ENCODE results near the gene TSSK2. TPM values are rescaled to one million over a fixed set of nuclear protein-coding genes. Genes with fewer than 3 reads are reported as not detected.
"Not testable (repeated sequence)": the region's sequence is repeated elsewhere in the genome, so short reads cannot be mapped to it uniquely, and the experiment has no call there.

The TSSK2 gene
- total RNA-seq, 2 experiments from 2014 or later, result not detected

DNA sequence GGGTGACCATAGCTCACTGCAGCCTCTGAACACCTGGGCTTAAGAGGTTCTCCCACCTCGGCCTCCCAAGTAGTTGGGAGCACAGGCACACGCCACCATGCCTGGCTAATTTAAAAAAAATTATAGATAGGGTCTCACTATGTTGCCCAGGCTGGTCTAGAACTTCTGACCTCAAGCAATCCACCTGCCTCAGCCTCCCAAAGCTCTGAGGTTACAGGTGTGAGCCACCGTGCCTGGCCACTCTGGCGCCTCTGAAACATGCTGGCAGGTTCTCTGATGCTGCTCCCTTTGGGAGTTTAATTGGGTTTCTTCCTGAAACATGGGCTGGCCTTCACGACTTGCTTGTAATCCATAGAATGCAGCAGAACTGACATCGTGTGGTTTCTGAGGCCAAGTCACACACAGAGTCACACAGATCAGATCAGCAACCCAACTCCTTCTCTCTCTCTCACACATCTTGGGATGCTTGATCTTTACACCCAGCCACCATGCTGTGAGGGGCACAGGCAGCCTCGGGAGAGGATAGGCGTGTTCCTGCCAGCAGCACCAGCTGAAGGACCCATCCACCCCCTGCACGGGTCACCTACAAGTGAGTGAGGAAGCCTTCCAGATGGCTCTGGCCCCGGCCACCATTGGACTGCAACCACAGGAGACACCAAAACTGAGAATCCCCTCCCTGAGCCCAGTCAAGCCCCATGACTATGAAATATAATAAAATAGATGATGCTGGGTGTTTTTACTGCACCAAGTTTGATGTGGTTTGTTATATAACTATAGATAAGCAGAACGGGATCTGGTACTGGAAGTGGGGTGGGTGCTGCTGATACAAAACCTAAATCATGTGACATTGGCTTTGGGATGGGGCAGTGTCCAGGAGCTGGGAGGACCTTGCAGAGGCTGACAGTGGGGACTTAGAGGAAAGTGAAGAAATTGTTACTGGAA, 22.1 kb downstream of the TSSK2 start:
- H2AFZ ChIP-seq (ENCODE audit: low read length), result no peak overlapping the region
- DNase-seq (ENCODE audit: low spot score), result no peak
- POLR2A ChIA-PET, result no interaction called here
- CTCF ChIA-PET (ENCODE audit: unreplicated experiment), result no interaction called here
- no peaks in the 10 kb centered on the region for H3K4me1 ChIP-seq (ENCODE audit: insufficient read depth, low read length, poor library complexity, severe bottlenecking)
- H4K20me1 ChIP-seq (ENCODE audit: insufficient read depth, low read length), result no peaks in the 10 kb centered on the region
- no peak overlapping the region for H3K4me2 ChIP-seq (ENCODE audit: low read length)
- no peak overlapping the region for H3K4me3 ChIP-seq (ENCODE audit: low read depth, low read length, poor library complexity, severe bottlenecking)
- intact Hi-C loops (cut with micrococcal nuclease; ENCODE audit: unreplicated experiment), result no loop called here
- no TSS peak for BruUV-seq (replicated peaks)
- no peak overlapping the region for H3K27ac ChIP-seq (ENCODE audit: low read depth, low read length, poor library complexity, severe bottlenecking)
- no peaks in the 10 kb centered on the region for H3K9me2 ChIP-seq (ENCODE audit: insufficient read depth, low read length)
- no peaks in the 10 kb centered on the region for H3K79me2 ChIP-seq (ENCODE audit: insufficient read depth, low read depth, low read length)
- TF ChIP-seq EZH2phosphoT487 (IDR thresholded peaks at IDR 0.05; ENCODE audit: borderline replicate concordance, low read depth, low read length), result no peak
- TF ChIP-seq, protein P1, sequence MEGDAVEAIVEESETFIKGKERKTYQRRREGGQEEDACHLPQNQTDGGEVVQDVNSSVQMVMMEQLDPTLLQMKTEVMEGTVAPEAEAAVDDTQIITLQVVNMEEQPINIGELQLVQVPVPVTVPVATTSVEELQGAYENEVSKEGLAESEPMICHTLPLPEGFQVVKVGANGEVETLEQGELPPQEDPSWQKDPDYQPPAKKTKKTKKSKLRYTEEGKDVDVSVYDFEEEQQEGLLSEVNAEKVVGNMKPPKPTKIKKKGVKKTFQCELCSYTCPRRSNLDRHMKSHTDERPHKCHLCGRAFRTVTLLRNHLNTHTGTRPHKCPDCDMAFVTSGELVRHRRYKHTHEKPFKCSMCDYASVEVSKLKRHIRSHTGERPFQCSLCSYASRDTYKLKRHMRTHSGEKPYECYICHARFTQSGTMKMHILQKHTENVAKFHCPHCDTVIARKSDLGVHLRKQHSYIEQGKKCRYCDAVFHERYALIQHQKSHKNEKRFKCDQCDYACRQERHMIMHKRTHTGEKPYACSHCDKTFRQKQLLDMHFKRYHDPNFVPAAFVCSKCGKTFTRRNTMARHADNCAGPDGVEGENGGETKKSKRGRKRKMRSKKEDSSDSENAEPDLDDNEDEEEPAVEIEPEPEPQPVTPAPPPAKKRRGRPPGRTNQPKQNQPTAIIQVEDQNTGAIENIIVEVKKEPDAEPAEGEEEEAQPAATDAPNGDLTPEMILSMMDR (conservative IDR thresholded peaks at IDR 0.05; ENCODE audit: low read length), result no peak
- no peaks in the 10 kb centered on the region for H3K9me3 ChIP-seq (ENCODE audit: low read length)
- H3K36me3 ChIP-seq (ENCODE audit: insufficient read depth, low read length), result no peaks in the 10 kb centered on the region

GRCh38 chr22:19156109-19156508, 25.0 kb downstream of the TSSK2 start:
- H4K20me1 ChIP-seq (ENCODE audit: insufficient read depth, low read length); intact Hi-C loops (cut with micrococcal nuclease; ENCODE audit: unreplicated experiment); H3K4me1 ChIP-seq (ENCODE audit: insufficient read depth, low read length, poor library complexity, severe bottlenecking); H2AFZ ChIP-seq (ENCODE audit: low read length); BruUV-seq (replicated peaks); H3K79me2 ChIP-seq (ENCODE audit: insufficient read depth, low read depth, low read length); H3K9me2 ChIP-seq (ENCODE audit: insufficient read depth, low read length); H3K4me3 ChIP-seq (ENCODE audit: low read depth, low read length, poor library complexity, severe bottlenecking); POLR2A ChIA-PET; DNase-seq (ENCODE audit: low spot score); H3K27ac ChIP-seq (ENCODE audit: low read depth, low read length, poor library complexity, severe bottlenecking); H3K36me3 ChIP-seq (ENCODE audit: insufficient read depth, low read length); H3K9me3 ChIP-seq (ENCODE audit: low read length); H3K4me2 ChIP-seq (ENCODE audit: low read length): not testable (repeated sequence)
- CTCF ChIA-PET (ENCODE audit: unreplicated experiment), result interaction anchor here (0.6 kb wide), 1 partner anchor 359 kb away, joined by 4 read pairs; no protein-coding TSS in a partner anchor

- H3K4me2 ChIP-seq (ENCODE audit: low read length); DNase-seq (ENCODE audit: low spot score); H3K36me3 ChIP-seq (ENCODE audit: insufficient read depth, low read length); H3K9me2 ChIP-seq (ENCODE audit: insufficient read depth, low read length); H2AFZ ChIP-seq (ENCODE audit: low read length); CTCF ChIA-PET (ENCODE audit: unreplicated experiment); H3K4me3 ChIP-seq (ENCODE audit: low read depth, low read length, poor library complexity, severe bottlenecking); BruUV-seq (replicated peaks); H3K79me2 ChIP-seq (ENCODE audit: insufficient read depth, low read depth, low read length); intact Hi-C loops (cut with micrococcal nuclease; ENCODE audit: unreplicated experiment); POLR2A ChIA-PET; H3K4me1 ChIP-seq (ENCODE audit: insufficient read depth, low read length, poor library complexity, severe bottlenecking); H3K27ac ChIP-seq (ENCODE audit: low read depth, low read length, poor library complexity, severe bottlenecking); H3K9me3 ChIP-seq (ENCODE audit: low read length); H4K20me1 ChIP-seq (ENCODE audit: insufficient read depth, low read length): not testable (repeated sequence)
These were observed 27.5 kb downstream of the TSSK2 start for GRCh38 chr22:19158649-19159048.
